HK-2 (cell line): ENCODE results near the gene PTPN21.
A peak's percentile ranks its signal among the peaks of the same experiment; 100 is the strongest.
"Not testable (repeated sequence)": the region's sequence is repeated elsewhere in the genome, so short reads cannot be mapped to it uniquely, and the experiment has no call there.

Experiments used
- DNase-seq: peaks from one replicate; pipeline ENCODE4 v3.0.0-alpha.2; 2018; ENCODE audit not compliant: unreplicated experiment

The PTPN21 gene

GRCh38 chr14:88551980-88552431 is 2.8 kb downstream of the PTPN21 start:
- DNase-seq, result no peak

- peak; percentile 85 for DNase-seq
Measured at GRCh38 chr14:88551094-88551870, 3.5 kb downstream of the PTPN21 start.

- no peak for DNase-seq
Measured at GRCh38 chr14:88550078-88550477, 4.7 kb downstream of the PTPN21 start.

DNA sequence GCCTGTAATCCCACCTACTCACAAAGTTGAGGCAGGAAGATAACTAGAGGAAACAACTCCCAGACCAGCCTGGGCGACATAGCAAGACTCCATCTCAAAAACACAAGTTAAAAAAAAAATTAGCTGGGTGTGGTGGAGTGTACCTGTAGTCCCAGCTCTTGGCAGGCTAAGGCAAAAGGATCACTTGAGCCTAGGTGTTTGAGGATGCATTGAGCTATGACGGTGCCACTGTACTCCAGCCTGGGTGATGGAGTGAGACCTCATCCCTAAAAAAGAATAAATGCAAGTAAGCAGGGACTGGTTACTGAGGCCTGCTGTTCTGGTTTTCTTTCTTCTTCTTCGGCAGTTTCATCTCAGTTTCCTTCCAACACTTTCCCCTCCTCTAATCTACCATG is 7.4 kb downstream of the PTPN21 start:
- DNase-seq, result no peak

- no peak for DNase-seq
Measured at GRCh38 chr14:88546621-88547385, 8.0 kb downstream of the PTPN21 start.

- no peak for DNase-seq
Measured at GRCh38 chr14:88545256-88545655, 9.6 kb downstream of the PTPN21 start.

- DNase-seq, result no peak
Measured at GRCh38 chr14:88542857-88543795, 11.7 kb downstream of the PTPN21 start.

DNA sequence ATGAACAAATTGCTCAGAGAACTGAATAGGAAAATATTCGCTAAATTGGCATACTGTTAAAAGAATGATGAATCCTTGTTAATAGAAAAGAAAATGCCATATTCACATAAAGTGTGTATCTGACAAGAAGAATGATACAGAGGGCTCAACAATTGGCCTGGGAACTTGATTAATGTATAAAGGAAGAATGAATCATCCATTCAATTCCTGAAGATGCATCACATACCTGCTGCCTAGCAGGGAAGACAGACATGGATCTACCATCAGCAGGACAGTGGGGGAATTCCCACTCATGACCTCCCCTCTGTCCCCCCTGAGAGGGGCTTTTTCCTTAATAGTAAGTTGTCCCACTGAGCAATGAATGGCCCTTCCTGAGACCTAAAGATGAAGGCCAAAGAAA is 13.5 kb downstream of the PTPN21 start:
- no peak for DNase-seq

GRCh38 chr14:88535813-88536212 is 19.0 kb downstream of the PTPN21 start:
- DNase-seq, result no peak

DNA sequence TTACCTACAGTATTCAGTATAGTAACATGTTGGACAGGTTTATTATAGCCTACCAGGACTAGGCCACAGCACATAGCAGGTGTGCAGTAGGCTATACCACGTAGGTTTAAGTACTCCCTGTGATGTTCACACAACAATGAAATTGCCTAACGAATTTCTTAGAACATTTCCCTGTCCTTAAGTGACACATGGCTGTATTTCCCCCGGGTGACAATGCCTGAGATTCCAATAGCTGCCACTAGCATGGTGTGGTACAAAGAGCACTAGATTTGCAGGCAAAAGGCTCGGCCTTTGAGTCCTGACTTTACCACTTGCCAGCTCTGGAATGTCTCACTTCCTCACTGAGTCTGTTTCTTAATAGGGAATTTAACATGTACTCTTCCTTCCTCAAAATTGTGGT is 19.7 kb downstream of the PTPN21 start:
- no peak for DNase-seq

GRCh38 chr14:88533064-88533602 is 21.7 kb downstream of the PTPN21 start:
- DNase-seq, result no peak

GRCh38 chr14:88529889-88530288 is 24.9 kb downstream of the PTPN21 start:
- DNase-seq, result not testable (repeated sequence)

DNA sequence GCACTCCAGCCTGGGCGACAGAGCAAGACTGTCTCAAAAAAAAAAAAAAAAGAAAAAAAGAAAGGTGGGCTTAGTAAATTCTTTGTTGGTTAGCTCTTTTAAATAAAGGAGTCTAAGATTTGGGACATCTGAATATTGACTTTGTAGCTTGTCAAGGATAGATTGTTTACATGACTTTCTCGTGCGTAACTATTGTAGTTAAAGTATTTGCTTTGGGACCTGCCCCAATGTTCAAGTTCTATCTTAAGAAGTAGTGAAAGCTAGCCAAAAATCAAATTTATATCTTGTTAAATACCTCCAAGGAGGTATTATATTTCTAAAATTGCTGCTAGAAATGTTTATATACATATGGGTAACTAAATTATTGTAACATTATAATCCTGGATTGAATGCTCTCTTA is 32.4 kb downstream of the PTPN21 start:
- no peak for DNase-seq

GRCh38 chr14:88521818-88522217 is 33.0 kb downstream of the PTPN21 start:
- no peak for DNase-seq

- no peak for DNase-seq
Measured at GRCh38 chr14:88519907-88520306, 34.9 kb downstream of the PTPN21 start.

GRCh38 chr14:88518592-88519512 is 36.0 kb downstream of the PTPN21 start:
- no peak for DNase-seq

GRCh38 chr14:88516861-88517357 is 37.9 kb downstream of the PTPN21 start:
- no peak for DNase-seq

DNA sequence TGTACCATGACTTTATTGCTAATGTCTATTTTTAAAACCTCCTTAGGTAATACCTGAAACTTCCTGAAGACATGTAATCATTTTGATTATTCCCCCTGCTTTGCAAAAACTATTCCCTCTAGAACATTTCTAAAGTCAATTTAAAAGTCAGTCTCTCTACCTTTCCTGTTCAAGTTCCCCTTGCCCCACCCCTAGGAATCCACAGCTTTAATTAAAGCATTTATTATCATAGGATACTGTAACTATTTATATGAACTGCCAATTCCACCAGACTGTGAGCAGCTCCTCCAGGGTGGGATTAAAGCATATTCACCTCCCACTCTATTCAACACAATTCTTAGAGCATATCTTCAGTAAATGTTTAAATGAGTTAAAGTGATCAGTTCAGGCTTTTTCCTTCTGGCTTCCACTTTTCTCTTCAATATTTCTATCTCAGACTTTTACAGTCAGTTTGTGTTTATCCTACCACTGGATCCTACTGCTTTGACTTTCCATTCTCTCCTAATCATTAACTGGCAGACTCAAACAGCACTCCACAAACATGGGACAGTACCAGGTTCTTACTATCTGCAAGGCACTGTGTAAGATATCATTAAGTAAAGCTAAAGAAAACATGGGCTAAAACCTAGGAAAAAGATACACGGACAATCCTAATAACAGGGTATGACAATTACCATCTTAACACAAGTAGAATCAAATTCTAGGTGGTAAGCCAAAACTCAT is 39.1 kb downstream of the PTPN21 start:
- DNase-seq, result no peak

DNA sequence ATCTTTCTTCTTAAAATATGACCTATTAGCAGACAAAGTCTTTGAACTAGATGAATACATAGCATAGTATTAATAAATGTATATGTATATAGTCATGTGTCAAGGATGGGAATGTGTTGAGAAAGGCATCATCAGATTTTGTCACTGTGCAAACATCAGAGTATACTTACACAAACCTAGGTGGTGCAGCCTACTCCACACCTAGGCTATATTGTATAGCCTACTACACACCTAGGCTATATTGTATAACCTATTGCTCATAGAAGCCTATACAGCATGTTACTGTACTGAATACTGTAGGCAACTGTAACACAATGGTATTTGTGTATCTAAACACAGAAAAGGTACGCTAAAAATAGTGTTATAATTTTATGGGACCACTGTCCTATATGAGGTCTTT is 47.6 kb downstream of the PTPN21 start:
- DNase-seq, result no peak

DNA sequence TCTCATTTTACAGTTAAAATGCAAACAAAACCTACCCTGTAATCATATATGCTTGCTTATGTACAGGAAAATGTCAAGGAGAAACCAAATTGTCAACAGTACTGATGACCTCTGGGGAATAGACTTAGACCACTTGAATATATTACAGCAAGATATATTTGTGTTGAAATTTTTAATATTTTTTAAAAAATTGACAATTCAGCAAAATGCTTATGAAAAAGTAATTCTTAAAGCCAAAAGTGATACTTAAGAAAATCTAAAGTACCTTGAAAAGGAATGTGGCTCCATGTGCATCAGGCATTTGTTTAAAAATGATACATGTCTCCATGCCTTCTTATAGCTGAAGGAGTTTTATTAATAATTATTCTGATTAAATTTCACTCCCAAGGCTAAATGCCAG is 49.2 kb downstream of the PTPN21 start:
- DNase-seq, result no peak
